Activated naive CD8-positive, alpha-beta T cell treated with anti-CD3 and anti-CD28 coated beads, Interleukin-2, amount 50 U/mL, for 16 hours (primary cell): ENCODE data around the gene NFE2L3.
"Not testable (repeated sequence)": the region's sequence is repeated elsewhere in the genome, so short reads cannot be mapped to it uniquely, and the experiment has no call there.

Experiments used
- DNase-seq: peaks from one replicate; pipeline ENCODE4 v3.0.0-alpha.2; 2020; ENCODE audit warnings: low read depth, low spot score

Gene NFE2L3

DNA sequence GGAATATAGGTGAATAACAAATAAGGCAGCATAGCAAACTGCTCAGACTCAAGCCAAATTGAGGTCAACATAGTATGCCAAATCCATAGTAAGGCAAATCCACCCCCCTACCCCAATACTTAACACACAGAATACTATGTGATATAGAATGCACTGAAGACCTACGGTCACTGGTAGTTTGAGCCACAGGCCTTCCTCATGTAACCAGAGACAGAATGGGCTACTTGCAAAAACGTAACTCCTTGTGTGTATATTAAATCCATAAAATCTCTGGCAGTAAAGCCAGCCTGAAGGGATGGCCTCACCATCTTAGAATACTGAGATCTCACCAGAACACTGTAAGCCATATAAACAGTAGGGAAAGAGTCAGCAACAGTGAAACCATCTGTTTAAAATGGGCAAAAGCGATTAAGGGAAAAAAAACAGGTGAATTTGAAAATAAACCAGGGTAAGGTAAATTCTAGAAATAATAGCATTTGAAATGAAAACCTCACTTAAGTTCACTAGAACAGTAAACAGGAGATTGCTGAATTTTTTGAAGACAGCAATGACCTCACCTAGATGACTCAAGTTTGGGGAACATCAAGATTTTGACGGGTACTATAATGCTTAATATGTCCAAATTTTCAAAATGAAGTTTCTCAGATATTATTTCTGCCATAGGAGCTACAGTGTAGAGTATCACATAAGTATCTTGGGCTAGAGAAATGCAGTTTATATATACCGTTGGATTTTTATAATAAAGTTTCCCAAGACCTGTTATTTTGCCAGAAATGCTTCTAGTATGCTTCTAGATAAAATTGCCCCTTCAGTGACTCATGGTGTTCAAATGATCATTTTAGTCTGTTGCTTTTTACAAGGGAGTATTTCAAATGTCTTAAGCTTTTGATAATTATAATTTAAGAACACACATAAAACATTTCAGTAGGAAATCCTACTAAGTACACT is 34.6 kb downstream of the NFE2L3 start:
- no peak for DNase-seq

DNA sequence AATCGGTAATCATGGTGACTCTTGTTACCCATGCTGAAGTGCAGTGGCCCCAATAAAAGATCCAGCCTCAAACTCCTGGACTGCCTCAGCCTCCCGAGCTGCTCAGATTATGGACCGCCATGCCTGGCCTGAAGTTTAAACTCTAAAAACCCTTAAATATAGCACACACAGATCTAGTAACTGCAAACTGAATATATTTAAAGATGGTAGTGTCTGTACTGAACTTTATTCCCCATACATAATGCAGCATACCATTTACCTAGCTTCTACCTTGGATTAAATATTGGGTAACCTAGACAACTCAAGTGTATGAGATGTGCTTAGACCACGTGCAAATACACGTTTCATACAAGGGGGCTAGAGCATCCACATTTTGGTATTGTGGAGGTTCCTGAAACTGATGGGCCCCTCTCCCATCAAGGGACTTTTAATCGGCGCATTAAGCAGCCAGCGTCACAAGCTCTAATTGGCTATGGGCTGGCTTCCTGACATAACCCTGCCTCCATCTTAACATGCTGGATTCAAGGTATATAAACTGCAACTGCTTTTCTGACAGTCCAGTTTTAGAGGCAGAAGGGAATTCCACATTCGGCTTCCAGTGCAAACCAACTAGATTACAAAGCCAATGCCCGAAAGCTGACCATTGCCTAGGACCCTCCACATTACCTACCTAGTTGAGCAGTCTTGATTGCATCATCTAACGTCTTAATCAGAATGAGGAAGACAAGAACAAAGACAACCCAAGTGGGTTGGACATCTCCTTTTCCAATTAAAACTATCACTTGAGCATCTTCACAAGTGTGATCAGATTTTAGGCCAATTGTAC is 35.6 kb downstream of the NFE2L3 start:
- no peak for DNase-seq

DNA sequence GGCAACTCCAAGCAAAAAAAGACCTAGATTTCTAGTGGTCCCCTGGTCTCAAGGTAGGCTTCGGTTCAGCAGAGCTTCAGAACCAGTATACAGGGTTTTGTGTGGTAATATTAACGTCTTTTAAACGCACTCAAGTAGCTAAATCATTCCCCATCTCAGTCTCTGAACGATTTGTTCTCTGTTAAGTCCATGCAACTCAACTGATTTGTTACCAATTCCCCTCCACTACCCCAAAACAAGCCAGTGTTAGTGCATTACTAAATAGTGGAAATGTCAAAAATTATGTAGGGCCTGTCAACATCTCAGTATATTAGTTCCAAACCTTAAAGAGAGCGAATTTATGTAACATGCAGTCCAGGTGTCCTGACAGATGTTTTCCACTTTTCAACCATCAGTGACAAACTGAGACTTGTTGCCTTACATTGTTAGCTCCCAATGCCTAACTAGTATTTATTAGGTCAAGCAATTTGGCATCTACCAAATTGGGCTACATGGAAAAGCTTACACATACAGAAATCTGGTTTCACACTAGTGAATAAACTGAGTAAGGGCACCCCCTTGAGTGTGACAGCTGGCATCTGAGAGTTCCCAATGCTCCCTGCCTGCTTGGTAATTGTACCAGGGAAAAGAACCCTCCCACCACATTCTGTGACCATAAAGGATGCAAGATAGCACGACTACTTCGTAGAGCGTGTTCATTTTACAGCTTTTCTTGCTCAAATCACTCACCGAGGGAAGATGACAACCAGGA is 36.4 kb downstream of the NFE2L3 start:
- DNase-seq, result no peak

DNA sequence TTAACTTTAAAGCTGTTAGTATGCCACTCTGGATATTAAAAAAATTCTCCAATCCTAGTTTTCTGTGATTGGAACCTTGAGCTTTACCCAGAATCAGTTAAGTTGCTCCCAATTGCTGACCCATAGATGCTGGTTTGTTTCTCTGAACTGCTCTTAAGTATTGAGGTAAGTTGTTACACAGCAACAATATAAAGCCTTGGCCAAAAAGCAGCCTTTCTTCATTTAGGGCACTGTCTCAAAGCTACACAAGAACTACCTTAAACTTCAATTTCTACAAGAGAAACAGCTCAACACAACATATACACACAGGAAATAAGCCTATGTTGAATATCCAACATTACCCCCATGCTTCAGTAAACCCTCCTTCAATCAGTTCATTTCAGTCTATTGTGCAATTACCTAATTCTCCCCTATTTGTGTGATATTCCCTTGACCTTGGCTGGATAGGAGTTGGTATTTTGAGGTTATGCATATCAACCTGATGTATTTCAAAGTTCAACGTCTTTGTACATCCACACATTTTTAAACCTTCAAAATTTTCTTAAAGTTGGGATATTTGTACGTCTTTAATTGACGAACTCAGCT is 37.1 kb downstream of the NFE2L3 start:
- DNase-seq, result no peak

DNA sequence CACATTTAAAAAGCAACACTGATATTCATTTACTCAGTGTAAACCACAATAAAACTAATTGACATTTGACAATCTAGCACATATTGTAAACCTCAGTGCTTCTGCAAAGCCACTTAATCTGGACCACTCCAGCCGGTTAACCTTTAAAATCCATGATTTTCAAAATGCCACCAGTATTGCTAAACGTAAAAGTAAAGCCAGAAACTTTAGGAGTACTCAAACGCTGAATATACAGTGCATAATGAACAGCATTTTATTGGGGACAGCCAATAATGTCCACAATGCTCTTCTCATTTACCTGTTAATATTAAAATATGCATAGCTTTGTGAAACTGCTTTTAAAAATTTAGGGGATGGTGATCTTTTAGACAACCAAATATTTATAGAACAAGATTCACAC is 37.7 kb downstream of the NFE2L3 start:
- DNase-seq, result no peak

DNA sequence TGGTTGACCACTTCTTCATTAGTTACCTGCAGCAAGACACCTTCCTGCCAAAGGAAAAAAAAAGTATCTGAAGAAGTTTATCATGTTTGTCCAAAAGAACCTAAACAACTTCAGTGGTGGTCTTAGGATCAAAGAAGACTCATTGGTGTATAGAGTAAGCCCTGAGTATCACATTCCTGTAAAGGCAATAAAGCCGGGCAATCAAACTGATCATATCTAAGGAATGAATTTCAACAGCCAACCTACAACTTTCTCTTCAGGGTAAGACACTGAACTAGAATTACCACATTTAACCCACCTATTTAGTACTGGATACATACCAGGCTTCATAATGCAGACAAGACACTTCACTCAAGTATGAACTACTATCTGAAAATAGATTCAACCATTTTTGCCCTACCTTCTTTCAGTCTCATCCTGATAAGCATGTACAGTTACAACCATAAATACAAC is 38.4 kb downstream of the NFE2L3 start:
- no peak for DNase-seq

DNA sequence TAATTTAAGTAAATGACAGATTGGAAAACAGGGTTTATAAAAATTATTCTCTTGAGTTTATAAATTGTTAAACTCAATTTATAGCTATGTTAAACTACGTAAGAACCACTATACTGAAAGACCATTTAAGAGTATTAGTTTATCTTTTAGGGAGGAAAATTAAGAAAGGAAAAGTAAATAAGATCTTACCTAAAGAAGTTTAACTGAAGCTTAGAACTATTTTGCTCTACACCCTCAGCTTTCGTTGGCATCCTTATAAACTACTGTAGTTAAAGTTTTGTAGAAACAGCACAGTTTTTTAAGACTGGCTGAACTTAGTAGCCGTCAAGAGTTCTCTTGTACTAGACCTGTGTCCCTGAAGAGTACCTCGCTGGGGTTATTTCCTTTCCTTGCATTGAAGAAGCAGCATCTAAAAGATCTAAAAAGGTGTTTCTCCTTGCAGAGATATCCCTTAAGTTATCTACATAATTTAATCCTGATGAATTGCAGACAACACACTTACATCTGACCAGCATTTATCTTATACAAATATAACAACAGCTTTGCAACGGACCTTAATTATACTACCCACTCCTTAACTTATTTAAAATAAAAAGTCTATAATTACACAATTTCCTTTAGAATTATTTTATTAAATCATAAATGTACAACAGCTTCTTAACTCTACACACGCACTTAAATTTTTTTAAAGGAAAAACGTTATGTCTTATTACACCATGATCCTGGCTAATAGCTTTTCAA is 39.4 kb downstream of the NFE2L3 start:
- DNase-seq, result no peak

DNA sequence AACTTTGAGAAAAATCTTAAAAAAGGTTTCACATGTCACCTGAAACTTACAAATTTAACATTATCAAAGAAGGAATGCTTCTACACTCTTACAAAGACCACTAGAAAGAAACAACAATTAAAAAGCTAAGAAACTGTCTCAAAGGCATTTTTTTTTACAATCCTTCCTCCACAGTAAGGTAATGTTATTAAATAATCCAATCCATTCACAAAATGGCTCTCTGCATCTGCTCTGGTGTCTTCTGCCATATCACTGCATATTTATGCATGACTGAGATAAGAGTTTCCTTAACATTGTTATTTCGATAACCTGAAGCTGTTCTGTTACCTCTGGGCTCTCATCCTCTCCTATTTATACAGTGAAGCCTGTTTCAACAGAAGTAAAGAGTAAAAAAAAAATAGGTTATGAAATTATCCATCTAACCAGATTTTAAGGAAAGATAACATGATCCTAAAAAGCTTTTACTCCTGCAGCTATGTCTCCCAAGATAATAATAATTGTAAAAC is 40.0 kb downstream of the NFE2L3 start:
- no peak for DNase-seq

DNA sequence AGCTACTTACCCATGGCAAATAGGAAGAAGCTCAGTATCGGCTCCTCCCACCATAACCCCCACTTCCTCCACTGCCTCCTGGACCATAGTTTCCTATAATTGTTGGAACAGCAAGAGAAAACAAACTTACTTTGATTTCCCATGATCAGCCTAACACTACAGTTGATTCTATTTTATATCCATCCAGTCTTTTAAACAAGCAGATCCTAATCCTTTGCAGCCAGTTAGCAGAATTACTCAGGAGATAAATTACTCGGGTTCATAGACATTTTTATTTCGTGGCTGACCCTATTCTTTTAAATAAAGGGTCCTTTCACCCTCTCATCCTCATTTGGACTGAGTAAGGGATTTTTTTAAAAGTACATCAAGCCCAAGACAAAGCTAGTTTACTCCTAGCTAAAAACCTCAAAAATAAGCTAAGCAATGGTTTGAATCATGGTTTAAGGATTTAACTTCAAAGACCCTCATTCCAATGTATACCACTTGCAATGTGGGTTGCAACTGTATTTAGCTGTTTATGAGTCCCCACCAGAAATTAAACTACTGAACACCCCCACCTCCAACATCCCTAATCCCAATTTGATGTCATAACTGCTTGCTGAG is 40.6 kb downstream of the NFE2L3 start:
- no peak for DNase-seq

DNA sequence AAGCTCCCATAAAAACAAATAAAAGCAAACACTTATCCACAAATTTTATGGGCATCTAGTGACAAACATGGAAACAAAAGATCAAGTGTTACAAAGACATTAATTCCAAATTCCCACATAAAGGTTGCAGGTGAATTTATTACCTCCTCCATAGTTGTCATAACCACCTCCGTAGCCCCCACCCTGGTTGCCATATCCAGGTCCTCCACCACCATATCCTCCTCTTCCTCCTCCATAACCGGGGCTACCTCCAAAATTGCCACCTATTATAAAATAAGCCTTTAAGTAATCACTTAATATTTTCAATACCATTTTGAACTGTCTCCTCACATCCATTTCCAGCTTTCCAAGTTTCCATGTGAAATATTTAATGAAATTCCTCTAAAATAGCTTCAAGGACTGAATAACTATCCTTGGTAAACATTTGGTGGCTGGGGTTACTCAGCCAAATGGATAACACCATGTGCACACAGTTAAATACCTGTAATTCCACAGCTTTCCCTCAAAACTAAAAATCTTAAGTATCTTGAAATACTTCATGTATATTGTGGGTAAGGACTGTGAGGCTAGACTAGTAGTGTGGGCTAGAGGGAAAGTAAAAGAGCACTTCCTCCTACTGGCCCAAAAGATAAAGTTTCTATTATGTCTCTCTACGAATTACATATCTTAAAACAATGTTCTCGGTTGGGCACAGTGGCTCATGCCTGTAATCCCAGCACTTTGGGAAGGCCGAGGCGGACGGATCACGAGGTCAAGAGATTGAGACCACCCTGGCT is 41.6 kb downstream of the NFE2L3 start:
- DNase-seq, result no peak

DNA sequence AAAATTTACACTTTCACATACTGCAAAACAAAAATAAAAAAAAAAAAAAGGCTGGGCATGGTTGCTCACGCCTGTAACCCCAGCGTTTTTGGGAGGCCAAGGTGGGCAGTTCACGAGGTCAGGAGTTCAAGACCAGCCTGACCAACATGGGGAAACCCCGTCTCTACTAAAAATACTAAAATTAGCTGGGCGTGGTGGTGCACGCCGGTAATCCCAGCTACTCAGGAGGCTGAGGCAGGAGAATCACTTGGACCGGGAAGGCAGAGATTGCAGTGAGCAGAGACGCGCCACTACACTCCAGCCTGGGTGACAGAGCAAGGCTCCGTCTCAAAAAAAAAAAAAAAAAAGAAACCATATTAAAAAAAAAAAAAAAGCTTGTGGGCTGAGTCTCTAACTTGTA is 42.8 kb downstream of the NFE2L3 start:
- DNase-seq, result not testable (repeated sequence)

DNA sequence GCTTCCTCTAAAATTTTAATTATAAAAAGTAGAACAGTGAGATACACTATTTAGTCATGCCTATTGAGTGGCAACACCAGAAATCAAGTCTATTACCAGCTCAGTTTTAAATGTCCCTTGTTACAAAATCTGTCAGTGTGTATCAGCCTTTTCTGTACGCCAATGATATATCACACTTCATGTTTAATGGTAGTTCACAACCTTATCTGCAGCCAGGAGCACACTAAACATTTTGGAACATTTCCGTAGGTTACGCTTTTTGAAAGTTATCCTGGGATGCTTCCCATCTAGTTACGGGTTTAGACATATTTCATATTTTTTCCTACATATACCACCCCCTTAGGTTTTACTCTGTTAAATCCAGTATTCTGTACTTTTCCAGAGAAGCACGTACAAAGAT is 43.2 kb downstream of the NFE2L3 start:
- DNase-seq, result no peak

DNA sequence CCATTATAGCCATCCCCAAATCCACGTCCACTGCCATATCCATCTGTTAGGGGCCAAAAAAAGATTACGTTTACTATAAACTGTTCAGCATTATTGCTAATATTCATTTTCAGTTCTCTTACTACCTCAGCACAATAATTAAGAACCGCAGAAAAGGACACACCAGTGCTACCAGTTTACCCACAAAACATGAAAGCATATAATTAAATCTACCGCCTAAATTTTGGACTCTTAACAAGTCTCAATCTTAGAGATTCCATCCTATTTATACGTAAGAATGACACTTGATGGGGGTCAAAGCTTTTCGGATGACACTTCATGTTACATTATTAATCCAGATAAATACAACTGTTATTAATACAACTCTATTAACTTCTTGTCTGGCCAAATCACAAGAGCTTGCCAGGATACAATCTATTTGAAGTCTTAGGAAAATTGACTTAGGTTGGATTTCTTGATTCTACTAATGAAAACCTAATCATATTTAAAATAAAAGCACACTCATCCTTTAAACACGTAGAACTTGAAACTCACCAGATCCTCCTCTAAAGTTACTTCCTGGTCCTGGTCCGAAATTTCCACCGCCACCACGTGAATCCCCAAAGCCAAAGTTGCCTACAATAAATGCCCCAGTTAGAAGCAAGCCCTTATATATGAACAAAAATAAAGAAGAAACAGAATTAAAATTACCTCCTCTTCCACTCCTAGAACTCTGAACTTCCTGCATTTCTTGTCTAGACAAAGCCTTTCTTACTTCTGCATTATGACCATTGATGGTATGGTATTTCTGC is 44.1 kb downstream of the NFE2L3 start:
- no peak for DNase-seq

DNA sequence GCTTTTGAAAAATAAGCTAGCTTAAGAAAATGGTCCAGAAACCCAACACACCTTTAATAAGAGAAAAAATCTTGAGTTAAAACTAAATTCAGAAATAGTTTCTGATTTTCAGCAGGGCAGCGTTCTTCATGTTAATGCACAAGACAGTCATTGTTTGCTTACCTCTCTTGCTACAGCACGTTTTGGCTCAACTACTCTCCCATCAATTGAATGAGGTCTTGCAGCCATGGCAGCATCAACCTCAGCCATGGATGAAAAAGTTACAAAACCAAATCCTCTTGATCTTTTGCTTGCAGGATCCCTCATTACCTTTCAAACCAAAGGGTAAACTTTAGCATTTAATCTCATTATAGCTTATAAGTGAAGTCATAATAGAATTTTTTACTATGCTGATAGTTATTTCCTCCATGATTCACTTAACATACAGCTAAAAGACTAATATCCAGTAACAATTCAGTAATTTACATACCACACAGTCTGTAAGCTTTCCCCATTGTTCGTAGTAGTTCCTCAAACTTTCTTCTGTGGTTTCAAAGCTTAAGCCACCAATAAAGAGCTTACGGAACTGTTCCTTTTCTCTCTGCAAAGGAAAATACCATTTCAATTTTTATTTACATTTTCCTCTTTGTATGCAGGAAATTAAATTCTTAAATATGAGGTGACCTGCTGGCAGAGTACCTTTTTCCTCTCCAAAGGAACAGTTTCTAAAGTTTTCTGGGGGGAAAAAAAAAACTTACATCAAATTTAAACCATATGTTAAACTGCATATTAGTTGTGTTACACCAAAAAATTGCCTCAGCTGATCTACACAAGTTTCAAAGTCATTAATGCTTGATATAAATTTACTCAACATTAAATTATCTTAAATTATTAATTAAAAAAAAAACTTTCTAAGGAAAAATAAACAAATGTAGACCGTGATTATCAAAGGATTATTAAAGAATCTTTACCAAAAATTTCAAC is 45.4 kb downstream of the NFE2L3 start:
- no peak for DNase-seq

DNA sequence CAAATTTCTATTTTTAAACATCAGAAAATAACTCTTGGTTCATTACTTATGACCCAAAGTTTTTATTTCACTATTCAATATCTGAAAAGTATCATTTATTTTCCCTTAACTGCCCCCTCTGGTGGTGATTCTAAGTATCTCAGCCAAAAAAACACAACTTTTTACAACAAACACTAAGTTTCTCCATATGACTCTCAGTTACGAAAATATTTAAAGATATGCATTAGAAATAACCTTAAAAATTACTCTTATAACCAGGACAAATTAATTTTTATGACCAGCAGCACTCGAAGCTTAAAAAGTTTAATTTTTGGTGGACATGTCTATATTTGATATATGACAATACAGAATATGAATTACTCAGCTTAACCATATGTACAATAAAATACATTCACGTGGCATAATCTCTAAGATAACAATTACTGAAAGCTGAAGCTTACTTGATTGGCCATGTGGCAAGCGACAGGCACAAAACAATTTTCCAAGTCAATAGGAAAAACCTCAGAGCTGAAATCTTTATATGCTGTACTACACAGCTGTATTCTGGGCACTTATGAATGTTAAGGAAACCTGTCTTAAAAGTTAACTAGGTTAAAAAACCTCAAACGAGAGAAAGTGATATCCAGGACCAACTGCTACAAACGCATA is 46.3 kb downstream of the NFE2L3 start:
- DNase-seq, result no peak

DNA sequence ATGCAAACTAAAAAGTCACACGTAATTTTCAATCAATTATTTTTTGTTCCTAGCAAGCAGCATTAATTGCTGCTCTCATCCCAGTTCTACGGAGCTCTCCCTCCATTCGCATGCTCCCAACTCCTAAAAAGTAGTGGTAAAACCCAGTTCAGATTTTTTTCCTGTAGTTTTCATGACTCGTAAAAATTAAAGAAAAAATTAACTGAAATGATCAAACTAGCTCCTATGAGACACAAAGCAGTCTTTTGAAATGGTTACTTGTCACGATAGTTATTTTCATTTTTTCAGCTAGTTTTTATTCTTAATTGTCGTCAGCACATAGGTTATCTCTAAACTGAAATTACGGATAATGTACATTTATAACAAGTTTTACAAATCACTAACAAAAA is 46.8 kb downstream of the NFE2L3 start:
- no peak for DNase-seq
